HG03064 (cell line): ENCODE data around the gene NAXE.
"Not testable (repeated sequence)": the region's sequence is repeated elsewhere in the genome, so short reads cannot be mapped to it uniquely, and the experiment has no call there.

Experiments
- ATAC-seq: cut with Tn5 transposase; IDR thresholded peaks from one replicate; pipeline ENCODE4 v1.9.1; 2021; ENCODE audit warnings: low read depth; ENCODE audit not compliant: unreplicated experiment

The NAXE gene

DNA sequence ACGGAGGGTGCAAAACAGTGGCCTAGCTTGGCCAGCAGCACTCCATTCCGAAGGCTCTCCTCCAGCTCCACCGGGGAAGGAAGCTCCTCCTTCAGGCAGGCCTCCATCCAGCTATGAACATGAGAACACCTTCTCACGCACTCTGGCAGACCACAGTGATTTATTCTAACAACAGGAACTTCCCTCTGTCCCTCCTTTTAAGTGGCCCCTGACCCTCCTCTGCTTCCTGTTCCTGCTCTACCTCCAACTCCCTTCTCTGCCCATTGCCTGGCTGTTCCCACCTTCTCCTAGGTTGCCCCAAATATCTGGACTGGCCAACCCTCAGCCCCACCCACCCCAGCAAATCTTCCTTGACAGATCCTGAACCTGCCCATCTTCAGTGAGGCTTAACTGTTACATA, 25.1 kb upstream of the NAXE start:
- ATAC-seq = no peak

DNA sequence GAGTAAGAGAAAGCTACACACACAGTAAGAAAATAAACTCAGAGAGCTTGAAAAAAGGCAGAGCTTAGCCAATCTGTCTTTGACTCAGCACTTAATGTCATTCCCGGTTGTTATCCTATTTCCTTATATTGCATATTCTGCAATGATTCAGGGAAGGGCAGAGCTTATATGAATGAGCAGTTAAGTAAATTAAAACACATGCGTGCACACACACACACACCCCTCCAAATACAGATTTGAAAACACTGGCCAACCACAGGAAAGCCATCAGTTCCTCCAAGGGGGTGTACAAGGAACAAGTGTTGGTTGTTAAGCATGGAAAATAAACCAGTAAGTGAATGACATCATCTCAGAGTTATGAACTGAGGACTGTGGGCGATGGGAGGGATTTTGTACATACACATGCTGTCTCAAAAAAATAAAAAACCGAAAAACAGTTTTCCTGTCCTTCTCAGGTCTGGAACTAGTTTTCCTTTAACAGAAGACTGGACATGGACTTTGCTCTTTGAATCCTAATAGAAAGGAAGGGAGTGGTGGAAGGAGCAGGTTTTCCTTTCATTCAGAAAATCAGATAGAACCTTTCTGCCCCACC, 20.2 kb upstream of the NAXE start:
- no peak for ATAC-seq

- ATAC-seq = peak; percentile 87
Measured at GRCh38 chr1:156571919-156572662, 19.5 kb upstream of the NAXE start, which contains the start of gene IQGAP3. Gene IQGAP3, minus strand, starts transcription at chr1:156572565. Its CDS starts 36 bp downstream, at chr1:156572529.

DNA sequence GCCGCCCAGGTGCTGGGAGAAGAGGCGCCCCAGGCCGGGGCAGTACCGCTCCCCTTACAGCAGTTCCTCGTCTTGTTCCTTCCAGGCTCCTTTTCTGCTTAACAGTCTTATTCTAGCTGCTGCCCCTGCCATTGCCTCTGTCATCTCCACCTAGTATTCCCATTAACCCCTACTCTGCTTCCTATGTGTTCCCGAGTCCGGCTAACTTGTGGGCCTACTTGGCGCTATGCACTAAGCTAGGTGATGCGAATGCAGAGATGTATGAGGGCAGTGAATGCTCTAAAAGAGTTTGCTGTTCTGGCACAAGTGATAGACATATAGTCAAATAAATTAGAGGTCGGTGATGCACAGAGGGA, 18.9 kb upstream of the NAXE start:
- no peak for ATAC-seq

DNA sequence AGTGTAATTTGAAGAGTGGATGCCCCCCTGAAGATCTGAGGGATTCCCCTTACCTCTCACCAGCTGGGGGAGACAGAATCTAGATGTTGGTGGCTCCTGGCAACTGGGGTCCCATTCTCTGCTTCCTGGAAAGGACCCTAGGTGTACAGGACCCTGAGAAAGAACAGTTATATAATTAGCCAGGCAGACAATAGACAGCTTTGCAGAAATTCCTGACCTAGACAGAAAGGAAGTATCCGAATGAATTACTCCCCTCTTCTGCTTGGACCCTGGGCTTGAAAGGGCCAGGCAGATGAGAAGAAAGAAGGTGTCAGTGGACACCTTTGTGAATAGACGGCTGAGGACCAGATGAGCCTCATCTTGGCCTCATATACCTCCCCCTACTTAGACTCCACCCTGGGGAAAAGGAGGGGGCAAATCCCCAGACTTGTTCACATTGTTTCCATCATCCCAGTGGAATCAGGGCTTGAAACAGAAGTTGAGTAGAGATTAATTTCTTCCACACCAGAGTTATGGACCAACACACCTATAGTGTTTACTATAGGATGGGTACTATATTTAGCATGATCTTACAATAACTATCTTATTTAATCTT, 17.4 kb upstream of the NAXE start:
- ATAC-seq = no peak

- ATAC-seq = no peak
Measured at GRCh38 chr1:156577550-156577949, 14.0 kb upstream of the NAXE start.

GRCh38 chr1:156578055-156578454, 13.5 kb upstream of the NAXE start:
- no peak for ATAC-seq

- no peak for ATAC-seq
Measured at GRCh38 chr1:156579472-156579871, 12.1 kb upstream of the NAXE start, which contains the start of gene TTC24. Gene TTC24, plus strand, starts transcription at chr1:156579723. Its CDS starts 1,642 bp downstream, at chr1:156581365.

DNA sequence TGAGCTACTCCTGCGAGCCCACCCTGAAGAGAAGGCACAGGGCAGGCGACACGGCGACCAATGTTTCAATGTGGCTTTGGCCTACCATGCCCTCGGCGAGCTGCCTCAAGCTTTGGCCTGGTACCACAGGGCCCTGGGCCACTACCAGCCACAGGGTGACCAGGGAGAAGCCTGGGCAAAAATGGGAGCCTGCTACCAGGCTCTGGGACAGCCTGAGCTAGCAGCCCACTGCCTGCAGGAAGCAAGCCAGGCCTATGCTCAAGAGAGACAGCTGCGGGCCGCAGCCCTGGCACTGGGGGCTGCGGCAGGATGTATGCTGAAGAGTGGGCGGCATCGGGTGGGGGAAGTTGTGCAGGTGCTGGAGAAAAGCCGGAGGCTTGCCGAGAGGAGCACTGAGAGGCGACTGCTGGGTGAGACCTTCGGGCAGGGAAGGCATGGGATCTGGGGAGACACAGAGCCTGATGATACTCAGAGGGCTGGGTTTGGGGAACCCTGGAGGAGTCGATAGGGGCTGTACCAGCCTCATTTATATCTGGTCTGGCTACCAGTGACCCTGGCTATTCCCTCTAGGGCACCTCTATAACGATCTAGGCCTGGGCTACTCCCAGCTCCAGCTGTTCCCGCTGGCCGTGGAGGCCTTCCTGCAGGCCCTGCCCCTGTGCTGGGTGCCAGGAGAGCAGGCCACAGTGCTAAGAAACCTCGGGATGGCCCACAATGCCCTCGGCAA, 9.8 kb upstream of the NAXE start:
- no peak for ATAC-seq

DNA sequence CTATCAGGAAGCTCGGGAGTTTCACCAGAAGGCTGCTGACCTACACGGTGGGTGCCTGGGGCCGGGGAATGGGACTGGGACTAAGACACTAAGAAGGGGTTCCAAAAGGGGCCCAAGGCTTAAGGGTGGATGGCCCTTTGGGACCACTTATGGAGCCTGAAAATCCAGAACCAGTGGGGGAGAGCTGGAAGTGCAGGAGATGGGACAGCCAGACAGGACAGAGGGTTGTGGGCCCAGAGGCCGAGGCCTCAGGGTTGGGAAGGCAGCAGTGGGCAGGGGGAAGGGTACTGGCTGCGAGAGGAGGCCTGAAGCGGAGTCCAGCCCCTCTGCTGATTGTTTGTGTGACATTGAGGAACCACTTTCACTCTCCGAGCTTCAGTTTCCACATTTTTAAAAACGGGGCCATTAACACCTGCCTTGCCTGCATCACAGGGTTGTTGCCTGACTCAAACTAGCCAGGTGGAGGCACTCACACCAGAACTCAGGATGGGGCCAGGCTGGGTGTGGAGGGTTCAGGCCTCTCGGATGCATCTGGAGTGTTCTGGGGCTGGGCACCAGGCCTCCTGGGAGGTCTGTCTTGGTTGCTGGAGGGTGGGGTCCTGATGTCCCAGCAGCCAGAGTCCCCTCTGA, 9.1 kb upstream of the NAXE start:
- no peak for ATAC-seq

GRCh38 chr1:156583821-156584622, 7.6 kb upstream of the NAXE start:
- no peak for ATAC-seq

DNA sequence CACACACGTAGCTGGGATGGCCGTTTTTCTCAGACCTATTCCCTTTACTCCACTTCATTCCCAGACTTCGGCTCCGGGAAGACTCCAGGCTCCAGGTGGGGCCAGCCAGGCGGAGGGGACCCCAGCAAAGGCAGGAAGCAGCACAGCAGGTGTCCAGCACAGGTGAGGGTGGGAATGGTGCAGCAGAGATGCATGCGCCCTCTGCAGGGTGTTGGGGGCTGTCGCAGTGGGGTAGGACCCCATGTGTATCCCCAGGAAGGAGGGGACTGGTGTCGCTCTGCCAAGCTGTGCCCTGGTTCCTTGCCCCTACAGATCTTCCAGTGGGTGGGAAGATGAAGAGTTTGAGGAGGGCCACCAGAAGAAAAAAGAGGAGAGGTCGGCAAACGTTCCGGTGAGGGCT, 6.8 kb upstream of the NAXE start:
- ATAC-seq = no peak

DNA sequence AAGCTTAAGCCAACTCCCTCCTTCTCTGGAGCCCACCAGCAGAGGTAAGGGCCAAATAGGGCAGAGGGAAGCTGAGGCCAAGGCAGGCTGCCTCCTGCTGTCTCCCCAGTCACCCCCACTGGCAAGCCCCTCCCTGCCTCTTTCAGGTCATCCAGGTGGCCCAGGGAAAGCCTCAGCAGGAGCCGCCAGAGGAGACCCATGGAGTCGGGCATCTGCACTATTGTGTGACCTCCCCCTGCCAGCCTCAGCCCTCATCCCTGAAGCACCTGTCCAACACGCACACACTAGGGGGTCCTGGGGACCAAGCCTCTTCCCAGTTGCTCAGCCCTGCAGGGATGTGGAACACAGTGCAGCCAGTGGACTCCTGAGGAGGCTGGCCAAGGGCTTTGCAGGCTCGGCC, 5.3 kb upstream of the NAXE start:
- ATAC-seq = no peak

- no peak for ATAC-seq
Measured at GRCh38 chr1:156586892-156587477, 4.6 kb upstream of the NAXE start.

- ATAC-seq = not testable (repeated sequence)
Measured at GRCh38 chr1:156587927-156588326, 3.6 kb upstream of the NAXE start.

DNA sequence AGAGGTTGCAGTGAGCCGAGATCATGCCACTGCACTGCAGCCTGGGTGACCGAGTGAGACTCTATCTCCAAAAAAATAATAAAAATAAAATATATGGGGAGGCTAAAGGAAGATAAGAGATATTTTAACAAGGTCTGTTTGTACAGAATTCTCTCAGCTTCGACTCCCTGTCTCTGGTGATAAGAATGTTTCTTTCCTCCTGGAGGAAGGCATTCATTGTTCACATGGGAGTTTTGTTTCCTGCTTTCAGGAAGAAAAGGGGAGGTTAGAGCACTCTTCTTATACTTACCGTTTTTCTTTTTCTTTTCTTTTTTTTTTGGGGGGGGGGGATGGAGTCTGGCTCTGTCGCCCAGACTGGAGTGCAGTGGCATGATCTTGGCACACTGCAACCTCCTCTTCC, 2.0 kb upstream of the NAXE start:
- ATAC-seq = no peak

DNA sequence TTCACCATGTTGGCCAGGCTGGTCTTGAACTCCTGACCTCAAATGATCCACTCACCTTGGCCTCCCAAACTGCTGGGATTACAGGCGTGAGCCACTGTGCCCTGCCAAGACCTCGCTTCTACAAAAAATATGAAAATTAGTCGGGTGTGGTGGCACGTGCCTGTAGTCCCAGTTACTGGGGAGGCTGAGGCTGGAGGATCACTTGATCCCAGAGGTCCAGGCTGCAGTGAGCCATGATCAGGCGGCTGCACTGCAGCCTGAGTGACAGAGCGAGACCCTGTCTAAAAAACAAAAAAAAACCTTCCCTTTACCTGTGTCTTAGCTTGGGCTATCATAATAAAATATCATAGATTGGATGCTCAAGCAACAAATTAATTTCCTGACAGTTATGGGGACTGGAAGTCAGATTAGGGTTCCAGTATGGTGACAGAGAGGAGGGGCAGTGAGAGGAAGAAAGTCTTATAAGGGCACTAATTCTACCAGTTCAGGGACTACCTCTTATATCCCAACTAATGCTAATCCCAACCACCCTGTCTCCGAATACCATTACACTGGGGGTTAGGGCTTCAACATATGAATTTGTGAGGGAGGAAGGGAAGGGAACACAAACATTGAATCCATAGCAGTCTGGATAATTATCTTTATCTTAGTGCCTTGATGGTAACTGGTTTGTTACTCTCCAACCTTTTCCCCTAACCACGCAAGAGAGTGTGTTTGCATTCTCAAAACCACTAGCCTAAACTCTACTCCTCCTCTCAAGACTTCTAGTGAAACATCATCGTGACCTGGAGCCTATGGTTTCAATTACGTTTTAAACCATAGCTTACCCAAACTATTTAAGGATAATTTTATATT, 1.0 kb upstream of the NAXE start:
- ATAC-seq = no peak

DNA sequence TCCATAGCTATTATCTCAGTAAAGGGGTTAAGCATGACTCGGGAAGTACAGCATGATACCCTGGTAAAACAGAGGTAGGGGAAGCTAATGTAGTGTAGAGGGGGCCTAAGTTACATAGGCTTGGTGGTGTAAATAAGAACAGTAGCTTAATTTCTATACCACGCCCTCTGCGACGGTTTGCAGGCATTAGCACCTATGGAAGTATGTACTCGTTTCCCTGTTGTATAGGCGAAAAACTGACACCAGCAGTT, 470 bp upstream of the NAXE start:
- ATAC-seq = no peak
